H1 (cell line): ENCODE measurements around the gene RDH11.

Source experiments
- ATF2 ChIP-seq: IDR thresholded peaks from 2 replicates; pipeline ENCODE4 v1.6.1; 2012; ENCODE audit warnings: low read length, inconsistent platforms
- BCL11A ChIP-seq, 2 experiments: IDR thresholded peaks; one replicate each; pipeline ENCODE4 v1.6.1; 2011; ENCODE audit warnings: low read depth in 2 of 2, low read length in 2 of 2, mild to moderate bottlenecking in 2 of 2
- E2F6 ChIP-seq: IDR thresholded peaks from 2 replicates; pipeline ENCODE4 v1.6.1; 2012; ENCODE audit warnings: inconsistent platforms
- EP300 ChIP-seq, 2 experiments: IDR thresholded peaks; 1 replicate in 1 of 2; 2 replicates in 1 of 2; pipeline ENCODE4 v1.6.1; 2011 to 2012; ENCODE audit warnings: low read depth in 2 of 2, low read length in 2 of 2, mild to moderate bottlenecking in 2 of 2, borderline replicate concordance in 1 of 2, inconsistent platforms in 1 of 2, moderate library complexity in 1 of 2
- GABPA ChIP-seq: IDR thresholded peaks from 2 replicates; pipeline ENCODE4 v1.6.1; 2011; ENCODE audit warnings: mild to moderate bottlenecking, low read length, moderate library complexity, borderline replicate concordance; ENCODE audit not compliant: insufficient read depth
- POLR2A ChIP-seq, 2 experiments: IDR thresholded peaks; 1 replicate in 1 of 2; 2 replicates in 1 of 2; pipeline ENCODE4 v1.6.1; 2011; ENCODE audit warnings: low read depth in 2 of 2, low read length in 2 of 2, mild to moderate bottlenecking in 2 of 2; ENCODE audit errors: control extremely low read depth in 1 of 2
- RBBP5 ChIP-seq: IDR thresholded peaks from 2 replicates; pipeline ENCODE4 v1.7.1; 2012; ENCODE audit warnings: low read depth, mild to moderate bottlenecking, inconsistent platforms, low read length, moderate library complexity, borderline replicate concordance
- RNF2 ChIP-seq: fragments of 200-900, 300-1000 bp; sonication (generic); IDR thresholded peaks from 2 replicates; pipeline ENCODE4 v1.7.1; 2016; ENCODE audit warnings: borderline replicate concordance, low read depth, mild to moderate bottlenecking, antibody characterized with exemption, low read length; ENCODE audit not compliant: poor library complexity, severe bottlenecking; ENCODE audit errors: missing control alignments
- SIN3A ChIP-seq, 2 experiments: IDR thresholded peaks in 1 of 2; conservative IDR thresholded peaks in 1 of 2; 2 replicates each; pipeline ENCODE4 v1.6.1; 2011 to 2012; ENCODE audit warnings: low read length in 2 of 2, improper control_type of control experiment in 1 of 2, low read depth in 1 of 2, mild to moderate bottlenecking in 1 of 2
- SRF ChIP-seq: IDR thresholded peaks from 2 replicates; pipeline ENCODE4 v1.6.1; 2011; ENCODE audit warnings: mild to moderate bottlenecking, low read depth, low read length, moderate library complexity
- TBP ChIP-seq: IDR thresholded peaks from 2 replicates; pipeline ENCODE4 v1.6.1; 2011; ENCODE audit warnings: low read depth, low read length, improper control_type of control experiment
- YY1 ChIP-seq: IDR thresholded peaks from 2 replicates; pipeline ENCODE4 v1.6.1; 2011; ENCODE audit warnings: low read depth, mild to moderate bottlenecking, low read length
- ZNF274 ChIP-seq: IDR thresholded peaks from 2 replicates; pipeline ENCODE4 v1.7.0; 2012; ENCODE audit warnings: low read length, borderline replicate concordance; ENCODE audit errors: extremely low read depth

DNA sequence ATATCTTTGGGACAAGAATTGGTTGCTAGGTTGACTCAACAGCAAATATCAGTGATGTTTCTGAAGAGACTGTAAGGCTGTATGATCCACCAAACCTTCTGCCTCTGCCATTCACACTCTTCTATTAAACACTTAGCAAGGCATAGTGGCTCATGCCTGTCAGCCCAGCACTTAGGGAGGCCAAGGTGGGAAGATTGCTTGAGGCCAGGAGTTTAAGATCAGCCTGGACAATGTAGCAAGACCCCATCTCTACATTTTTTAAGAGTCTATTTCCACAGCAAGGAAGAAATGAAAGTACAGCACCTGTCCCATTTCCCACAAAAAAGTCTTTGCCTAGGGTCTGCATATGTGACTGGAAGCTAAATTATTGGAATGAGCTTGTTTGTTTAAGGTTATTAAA is 68.0 kb downstream of the RDH11 start:
- TF ChIP-seq EP300 (IDR thresholded peaks at IDR 0.05; ENCODE audit: borderline replicate concordance in 1 of 2, low read depth in 2 of 2, low read length in 2 of 2), result no peak
- no peak for TF ChIP-seq RNF2
- no peak for TF ChIP-seq SRF
- no peak for TF ChIP-seq GABPA
- TF ChIP-seq YY1, result no peak
- no peak for TF ChIP-seq POLR2A (IDR thresholded peaks at IDR 0.05; ENCODE audit: control extremely low read depth in 1 of 2, low read depth in 2 of 2, low read length in 2 of 2)
- TF ChIP-seq E2F6, result no peak
- no peak for TF ChIP-seq SIN3A (conservative IDR thresholded peaks at IDR 0.05 in 1 of 2, IDR thresholded peaks at IDR 0.05 in 1 of 2; ENCODE audit: low read depth in 1 of 2, low read length in 2 of 2)
- no peak for TF ChIP-seq ZNF274
- no peak for TF ChIP-seq ATF2
- TF ChIP-seq RBBP5, result no peak
- no peak for TF ChIP-seq TBP
- TF ChIP-seq BCL11A (IDR thresholded peaks at IDR 0.05; ENCODE audit: low read depth in 2 of 2, low read length in 2 of 2), result no peak
